ENCODE data around the gene TREML4.

DNA sequence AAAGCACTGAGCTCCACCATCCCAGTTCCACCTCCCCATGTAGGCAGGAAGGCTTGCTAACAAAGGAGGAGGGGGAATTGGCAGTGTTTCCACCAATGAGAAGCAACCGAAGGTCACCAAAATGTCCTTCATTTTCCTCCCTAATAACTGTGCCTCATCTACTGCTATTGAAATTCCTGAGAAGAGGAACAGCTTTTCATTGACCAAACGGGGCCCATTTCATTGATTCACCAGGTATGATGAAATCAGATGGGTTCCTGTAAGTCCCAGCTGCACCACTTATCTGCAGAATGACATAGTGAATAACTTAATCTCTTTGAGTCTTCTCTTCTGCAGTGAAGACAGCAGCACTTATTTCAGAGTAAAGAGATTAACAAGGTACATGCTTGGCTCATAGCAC, 41.0 kb downstream of the TREML4 start:
- TF ChIP-seq, protein P1, sequence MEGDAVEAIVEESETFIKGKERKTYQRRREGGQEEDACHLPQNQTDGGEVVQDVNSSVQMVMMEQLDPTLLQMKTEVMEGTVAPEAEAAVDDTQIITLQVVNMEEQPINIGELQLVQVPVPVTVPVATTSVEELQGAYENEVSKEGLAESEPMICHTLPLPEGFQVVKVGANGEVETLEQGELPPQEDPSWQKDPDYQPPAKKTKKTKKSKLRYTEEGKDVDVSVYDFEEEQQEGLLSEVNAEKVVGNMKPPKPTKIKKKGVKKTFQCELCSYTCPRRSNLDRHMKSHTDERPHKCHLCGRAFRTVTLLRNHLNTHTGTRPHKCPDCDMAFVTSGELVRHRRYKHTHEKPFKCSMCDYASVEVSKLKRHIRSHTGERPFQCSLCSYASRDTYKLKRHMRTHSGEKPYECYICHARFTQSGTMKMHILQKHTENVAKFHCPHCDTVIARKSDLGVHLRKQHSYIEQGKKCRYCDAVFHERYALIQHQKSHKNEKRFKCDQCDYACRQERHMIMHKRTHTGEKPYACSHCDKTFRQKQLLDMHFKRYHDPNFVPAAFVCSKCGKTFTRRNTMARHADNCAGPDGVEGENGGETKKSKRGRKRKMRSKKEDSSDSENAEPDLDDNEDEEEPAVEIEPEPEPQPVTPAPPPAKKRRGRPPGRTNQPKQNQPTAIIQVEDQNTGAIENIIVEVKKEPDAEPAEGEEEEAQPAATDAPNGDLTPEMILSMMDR (IDR thresholded peaks at IDR 0.05; ENCODE audit: poor library complexity): no peak
- no peak for TF ChIP-seq EZH2 (IDR thresholded peaks at IDR 0.05; ENCODE audit: borderline replicate concordance)
- no peak for TF ChIP-seq EZH2phosphoT487 (IDR thresholded peaks at IDR 0.05; ENCODE audit: low read depth, severe bottlenecking, unreplicated experiment)
